LNCAP (cell line): Measurements from ENCODE around the gene FEZ2.

Source experiments
- CTCF ChIP-seq: fragments of 450-650 bp; IDR thresholded peaks from 2 replicates; pipeline ENCODE4 v1.5.1; 2017; ENCODE audit warnings: mild to moderate bottlenecking

FEZ2 gene

GRCh38 chr2:36525245-36525644, 72.7 kb downstream of the FEZ2 start:
- no peak for TF ChIP-seq CTCF

- TF ChIP-seq CTCF, result no peak
Observed at GRCh38 chr2:36523153-36523552, 74.8 kb downstream of the FEZ2 start.

GRCh38 chr2:36520431-36520830, 77.5 kb downstream of the FEZ2 start:
- TF ChIP-seq CTCF, result no peak

GRCh38 chr2:36516136-36516870, 81.7 kb downstream of the FEZ2 start:
- TF ChIP-seq CTCF, result no peak

- TF ChIP-seq CTCF, result no peak
Observed at GRCh38 chr2:36515538-36515937, 82.4 kb downstream of the FEZ2 start.

GRCh38 chr2:36513661-36514060, 84.3 kb downstream of the FEZ2 start:
- no peak for TF ChIP-seq CTCF

- TF ChIP-seq CTCF, result no peak
Observed at GRCh38 chr2:36512705-36513104, 85.3 kb downstream of the FEZ2 start.
